ENCODE results near the gene FRMD1.

GRCh38 chr6:168037242-168037641 is 41.8 kb downstream of the FRMD1 start:
- TF ChIP-seq YY1 (IDR thresholded peaks at IDR 0.05; ENCODE audit: insufficient read depth, insufficient read length): no peak
- no peak for TF ChIP-seq ZNF274 (IDR thresholded peaks at IDR 0.05; ENCODE audit: low read depth, low read length)
- TF ChIP-seq SUZ12 (IDR thresholded peaks at IDR 0.05; ENCODE audit: extremely low read depth, insufficient read depth, insufficient read length): no peak

Data from NT2/D1 (cell line).